Right lobe of liver (tissue), 4 donors: ENCODE measurements around the gene PNPO.

ENCODE experiments used
- POLR2A ChIP-seq: fragments of 450-650 bp; IDR thresholded peaks from one replicate; pipeline ENCODE4 v1.6.1; 2017; ENCODE audit warnings: antibody characterized with exemption, mild to moderate bottlenecking
- TF ChIP-seq, protein P1 (sequence below), 4 donors: fragments of 200-600 bp in 3 of 4; fragments of 450-650 bp in 1 of 4; IDR thresholded peaks; one replicate each; pipeline versions ENCODE4 v1.5.1 to v1.8.0; 2016 to 2022; ENCODE audit warnings: antibody characterized with exemption in 4 of 4, mild to moderate bottlenecking in 2 of 4
- donor health status: DM: no; HTN: no; CAD: no.
- donor health status: DM: no; HTN: no; CAD: no.
- donor health status: DM: no; HTN: yes; CAD: no.

DNA sequence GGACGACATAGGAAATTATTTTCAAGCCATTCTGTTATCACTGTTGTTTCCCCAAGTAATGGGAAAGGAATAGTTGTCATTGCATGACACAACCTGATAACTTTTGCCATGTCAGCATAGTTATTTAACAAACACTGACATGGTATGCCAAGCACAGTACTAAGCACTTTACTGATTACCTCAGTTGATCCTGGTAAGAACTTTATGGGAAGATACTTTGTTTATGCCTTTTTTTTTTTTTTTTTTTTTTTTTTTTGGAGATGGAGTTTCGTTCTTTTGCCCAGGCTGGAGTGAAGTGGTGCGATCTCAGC is 15.7 kb upstream of the PNPO start:
- TF ChIP-seq POLR2A: no peak
- TF ChIP-seq, protein P1, sequence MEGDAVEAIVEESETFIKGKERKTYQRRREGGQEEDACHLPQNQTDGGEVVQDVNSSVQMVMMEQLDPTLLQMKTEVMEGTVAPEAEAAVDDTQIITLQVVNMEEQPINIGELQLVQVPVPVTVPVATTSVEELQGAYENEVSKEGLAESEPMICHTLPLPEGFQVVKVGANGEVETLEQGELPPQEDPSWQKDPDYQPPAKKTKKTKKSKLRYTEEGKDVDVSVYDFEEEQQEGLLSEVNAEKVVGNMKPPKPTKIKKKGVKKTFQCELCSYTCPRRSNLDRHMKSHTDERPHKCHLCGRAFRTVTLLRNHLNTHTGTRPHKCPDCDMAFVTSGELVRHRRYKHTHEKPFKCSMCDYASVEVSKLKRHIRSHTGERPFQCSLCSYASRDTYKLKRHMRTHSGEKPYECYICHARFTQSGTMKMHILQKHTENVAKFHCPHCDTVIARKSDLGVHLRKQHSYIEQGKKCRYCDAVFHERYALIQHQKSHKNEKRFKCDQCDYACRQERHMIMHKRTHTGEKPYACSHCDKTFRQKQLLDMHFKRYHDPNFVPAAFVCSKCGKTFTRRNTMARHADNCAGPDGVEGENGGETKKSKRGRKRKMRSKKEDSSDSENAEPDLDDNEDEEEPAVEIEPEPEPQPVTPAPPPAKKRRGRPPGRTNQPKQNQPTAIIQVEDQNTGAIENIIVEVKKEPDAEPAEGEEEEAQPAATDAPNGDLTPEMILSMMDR (IDR thresholded peaks at IDR 0.05): no peak
